Activated naive CD8-positive, alpha-beta T cell (primary cell): ENCODE data around the gene GANC.
"Not testable (repeated sequence)": the region's sequence is repeated elsewhere in the genome, so short reads cannot be mapped to it uniquely, and the experiment has no call there.

Experiments used
- H3K27ac Mint-ChIP-seq: one replicate; pipeline ENCODE4 v1.8.0; 2021; ENCODE audit warnings: mixed read lengths
- H3K27me3 Mint-ChIP-seq: one replicate; pipeline ENCODE4 v1.8.0; 2021; ENCODE audit warnings: mixed read lengths
- H3K36me3 Mint-ChIP-seq: one replicate; pipeline ENCODE4 v1.8.0; 2021; ENCODE audit warnings: mixed read lengths
- H3K4me1 Mint-ChIP-seq: one replicate; pipeline ENCODE4 v1.8.0; 2021; ENCODE audit warnings: low read depth, mixed read lengths
- H3K4me3 Mint-ChIP-seq: one replicate; pipeline ENCODE4 v1.8.0; 2021; ENCODE audit warnings: mild to moderate bottlenecking, mixed read lengths
- H3K9me3 Mint-ChIP-seq: one replicate; pipeline ENCODE4 v1.8.0; 2021; ENCODE audit warnings: low read depth, mixed read lengths

Gene GANC

GRCh38 chr15:42313463-42313862 is 40.5 kb downstream of the GANC start:
- H3K4me1 Mint-ChIP-seq: no peaks in the 10 kb centered on the region
- no peaks in the 10 kb centered on the region for H3K9me3 Mint-ChIP-seq
- peaks cover 15% of the 10 kb centered on the region for H3K36me3 Mint-ChIP-seq
- no peak overlapping the region for H3K27ac Mint-ChIP-seq
- no peaks in the 10 kb centered on the region for H3K27me3 Mint-ChIP-seq
- no peak overlapping the region for H3K4me3 Mint-ChIP-seq

- Mint-ChIP-seq H3K27ac (no peak overlapping the region), H3K4me1 (no peaks in the 10 kb centered on the region), H3K9me3 (no peaks in the 10 kb centered on the region), H3K27me3 (no peaks in the 10 kb centered on the region), H3K36me3 (peaks cover 14% of the 10 kb centered on the region), H3K4me3 (no peak overlapping the region)
Measured at GRCh38 chr15:42314818-42315217, 41.8 kb downstream of the GANC start.

- peaks cover 12% of the 10 kb centered on the region for H3K36me3 Mint-ChIP-seq
- no peak overlapping the region for H3K4me3 Mint-ChIP-seq
- no peaks in the 10 kb centered on the region for H3K4me1 Mint-ChIP-seq
- H3K27ac Mint-ChIP-seq: no peak overlapping the region
- no peaks in the 10 kb centered on the region for H3K27me3 Mint-ChIP-seq
- no peaks in the 10 kb centered on the region for H3K9me3 Mint-ChIP-seq
Measured at GRCh38 chr15:42315521-42315920, 42.5 kb downstream of the GANC start.

GRCh38 chr15:42316282-42316805 is 43.3 kb downstream of the GANC start:
- not testable (repeated sequence) for H3K9me3 Mint-ChIP-seq, H3K4me1 Mint-ChIP-seq, H3K27me3 Mint-ChIP-seq, H3K4me3 Mint-ChIP-seq, H3K27ac Mint-ChIP-seq
- peaks cover 16% of the 10 kb centered on the region for H3K36me3 Mint-ChIP-seq

GRCh38 chr15:42319206-42319605 is 46.2 kb downstream of the GANC start:
- H3K36me3 Mint-ChIP-seq: peaks cover 28% of the 10 kb centered on the region
- H3K27ac Mint-ChIP-seq: no peak overlapping the region
- H3K4me3 Mint-ChIP-seq: no peak overlapping the region
- no peaks in the 10 kb centered on the region for H3K9me3 Mint-ChIP-seq
- no peaks in the 10 kb centered on the region for H3K27me3 Mint-ChIP-seq
- no peaks in the 10 kb centered on the region for H3K4me1 Mint-ChIP-seq

GRCh38 chr15:42324308-42324707 is 51.3 kb downstream of the GANC start:
- no peak overlapping the region for H3K27ac Mint-ChIP-seq
- no peaks in the 10 kb centered on the region for H3K27me3 Mint-ChIP-seq

GRCh38 chr15:42329161-42329560 is 56.2 kb downstream of the GANC start:
- H3K4me3 Mint-ChIP-seq: no peak overlapping the region
- H3K4me1 Mint-ChIP-seq: no peaks in the 10 kb centered on the region
- H3K9me3 Mint-ChIP-seq: peaks cover 3% of the 10 kb centered on the region
- peaks cover 33% of the 10 kb centered on the region for H3K36me3 Mint-ChIP-seq
- H3K27me3 Mint-ChIP-seq: no peaks in the 10 kb centered on the region
- no peak overlapping the region for H3K27ac Mint-ChIP-seq

More at GRCh38 chr15:42324308-42324707, 51.3 kb downstream of the GANC start:
- Mint-ChIP-seq H3K36me3 (peaks cover 47% of the 10 kb centered on the region), H3K4me3 (no peak overlapping the region), H3K9me3 (no peaks in the 10 kb centered on the region), H3K4me1 (no peaks in the 10 kb centered on the region)

- Mint-ChIP-seq H3K4me1 (no peaks in the 10 kb centered on the region), H3K36me3 (peaks cover 35% of the 10 kb centered on the region), H3K27me3 (no peaks in the 10 kb centered on the region), H3K9me3 (peaks cover 8% of the 10 kb centered on the region), H3K27ac (no peak overlapping the region), H3K4me3 (no peak overlapping the region)
Measured at GRCh38 chr15:42329992-42330391, 57.0 kb downstream of the GANC start.

GRCh38 chr15:42331235-42331634 is 58.2 kb downstream of the GANC start:
- Mint-ChIP-seq H3K9me3 (peaks cover 16% of the 10 kb centered on the region), H3K27me3 (no peaks in the 10 kb centered on the region), H3K4me1 (no peaks in the 10 kb centered on the region), H3K4me3 (no peak overlapping the region), H3K27ac (no peak overlapping the region), H3K36me3 (peaks cover 39% of the 10 kb centered on the region)

- H3K27me3 Mint-ChIP-seq: no peaks in the 10 kb centered on the region
- H3K36me3 Mint-ChIP-seq: peaks cover 31% of the 10 kb centered on the region
- no peaks in the 10 kb centered on the region for H3K4me1 Mint-ChIP-seq
- peaks cover 16% of the 10 kb centered on the region for H3K9me3 Mint-ChIP-seq
- no peak overlapping the region for H3K4me3 Mint-ChIP-seq
- H3K27ac Mint-ChIP-seq: no peak overlapping the region
Measured at GRCh38 chr15:42332331-42332730, 59.3 kb downstream of the GANC start.

GRCh38 chr15:42335074-42335473 is 62.1 kb downstream of the GANC start:
- Mint-ChIP-seq H3K27me3 (no peaks in the 10 kb centered on the region), H3K9me3 (peaks cover 16% of the 10 kb centered on the region), H3K4me3 (no peak overlapping the region), H3K36me3 (peaks cover 20% of the 10 kb centered on the region), H3K4me1 (no peaks in the 10 kb centered on the region), H3K27ac (no peak overlapping the region)

- not testable (repeated sequence) for H3K4me1 Mint-ChIP-seq, H3K27ac Mint-ChIP-seq, H3K27me3 Mint-ChIP-seq, H3K4me3 Mint-ChIP-seq
- Mint-ChIP-seq H3K36me3 (peaks cover 20% of the 10 kb centered on the region), H3K9me3 (peaks cover 16% of the 10 kb centered on the region)
Measured at GRCh38 chr15:42336650-42337049, 63.6 kb downstream of the GANC start.

GRCh38 chr15:42337104-42337503 is 64.1 kb downstream of the GANC start:
- H3K4me3 Mint-ChIP-seq, H3K4me1 Mint-ChIP-seq, H3K27ac Mint-ChIP-seq, H3K27me3 Mint-ChIP-seq: not testable (repeated sequence)
- H3K36me3 Mint-ChIP-seq: peaks cover 20% of the 10 kb centered on the region
- H3K9me3 Mint-ChIP-seq: peaks cover 16% of the 10 kb centered on the region

GRCh38 chr15:42338500-42338899 is 65.5 kb downstream of the GANC start:
- Mint-ChIP-seq H3K4me1 (no peaks in the 10 kb centered on the region), H3K4me3 (no peak overlapping the region), H3K9me3 (peaks cover 13% of the 10 kb centered on the region), H3K27ac (no peak overlapping the region), H3K36me3 (peaks cover 19% of the 10 kb centered on the region), H3K27me3 (no peaks in the 10 kb centered on the region)

- Mint-ChIP-seq H3K4me3 (no peak overlapping the region), H3K27ac (no peak overlapping the region)
Measured at GRCh38 chr15:42343596-42344232, 70.7 kb downstream of the GANC start.

GRCh38 chr15:42344763-42345162 is 71.8 kb downstream of the GANC start:
- Mint-ChIP-seq H3K9me3 (no peaks in the 10 kb centered on the region), H3K27ac (no peak overlapping the region), H3K4me3 (no peak overlapping the region), H3K36me3 (peaks cover 14% of the 10 kb centered on the region), H3K27me3 (no peaks in the 10 kb centered on the region), H3K4me1 (no peaks in the 10 kb centered on the region)

More at GRCh38 chr15:42343596-42344232, 70.7 kb downstream of the GANC start:
- Mint-ChIP-seq H3K9me3 (no peaks in the 10 kb centered on the region), H3K27me3 (no peaks in the 10 kb centered on the region), H3K4me1 (no peaks in the 10 kb centered on the region), H3K36me3 (peaks cover 10% of the 10 kb centered on the region)
